SW480 (cell line): Measurements from ENCODE around the gene ATP2A2.

Experiments
- DNase-seq: peaks from one replicate; pipeline ENCODE4 v3.0.0-alpha.2; 2016; ENCODE audit warnings: low spot score

ATP2A2 gene

GRCh38 chr12:110262442-110263388 lies 18.3 kb upstream of the ATP2A2 start:
- DNase-seq, result no peak

GRCh38 chr12:110266381-110266960 lies 14.6 kb upstream of the ATP2A2 start:
- no peak for DNase-seq

DNA sequence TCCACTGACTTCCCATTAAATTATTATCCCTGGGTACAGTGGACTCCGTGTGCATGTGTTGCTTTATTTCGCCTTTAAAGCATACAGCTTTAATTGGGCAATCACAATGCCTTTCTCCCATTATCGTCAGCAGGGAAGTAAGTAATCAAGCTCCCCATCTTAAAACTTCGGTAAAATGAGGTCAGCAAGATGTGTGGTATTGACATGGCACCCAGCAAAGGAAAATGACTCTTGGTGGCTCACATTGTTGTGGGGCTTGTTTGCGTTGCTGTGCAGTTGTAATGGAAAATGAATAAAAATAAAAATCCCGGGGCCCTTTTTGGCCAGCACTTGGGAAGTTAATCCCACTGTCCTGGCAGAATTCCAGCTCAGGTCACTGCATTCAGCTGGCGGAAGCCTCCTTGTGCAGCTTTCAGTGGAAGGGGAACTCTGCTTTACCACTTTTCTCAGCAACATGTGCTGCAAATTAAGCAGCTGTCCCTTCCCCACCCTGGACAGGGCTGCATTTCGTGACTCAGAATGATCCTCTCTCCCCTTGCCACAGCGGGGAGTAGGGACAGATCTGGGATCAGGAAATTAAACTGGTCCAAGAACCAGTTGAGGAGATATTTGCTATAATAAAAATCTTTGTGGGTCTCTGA lies 13.9 kb upstream of the ATP2A2 start:
- DNase-seq, result no peak

DNA sequence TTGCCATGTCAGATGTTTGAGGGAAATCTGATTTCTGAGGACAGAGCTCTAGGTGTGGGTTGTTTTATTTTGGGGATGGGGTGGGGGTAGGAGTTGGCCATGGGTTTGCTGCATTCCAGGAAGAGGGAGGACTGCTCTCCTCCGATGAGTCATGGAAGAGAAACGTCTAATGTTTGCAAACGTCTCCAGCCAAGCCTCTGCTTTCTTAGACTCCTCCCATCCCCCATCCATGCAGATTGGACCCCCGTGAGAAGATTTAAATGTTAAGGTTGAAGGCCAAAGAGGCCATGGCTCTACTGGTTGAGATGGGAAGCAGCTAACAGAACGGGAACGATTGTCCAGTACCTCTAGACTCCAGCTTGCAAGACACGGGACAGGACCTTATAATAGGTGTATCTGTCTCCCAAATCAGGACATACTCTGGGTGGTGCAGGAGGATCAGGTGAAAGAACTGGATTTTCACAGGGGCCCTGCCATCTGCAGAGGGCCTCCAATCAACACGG lies 11.4 kb upstream of the ATP2A2 start:
- DNase-seq, result peak; percentile 29

DNA sequence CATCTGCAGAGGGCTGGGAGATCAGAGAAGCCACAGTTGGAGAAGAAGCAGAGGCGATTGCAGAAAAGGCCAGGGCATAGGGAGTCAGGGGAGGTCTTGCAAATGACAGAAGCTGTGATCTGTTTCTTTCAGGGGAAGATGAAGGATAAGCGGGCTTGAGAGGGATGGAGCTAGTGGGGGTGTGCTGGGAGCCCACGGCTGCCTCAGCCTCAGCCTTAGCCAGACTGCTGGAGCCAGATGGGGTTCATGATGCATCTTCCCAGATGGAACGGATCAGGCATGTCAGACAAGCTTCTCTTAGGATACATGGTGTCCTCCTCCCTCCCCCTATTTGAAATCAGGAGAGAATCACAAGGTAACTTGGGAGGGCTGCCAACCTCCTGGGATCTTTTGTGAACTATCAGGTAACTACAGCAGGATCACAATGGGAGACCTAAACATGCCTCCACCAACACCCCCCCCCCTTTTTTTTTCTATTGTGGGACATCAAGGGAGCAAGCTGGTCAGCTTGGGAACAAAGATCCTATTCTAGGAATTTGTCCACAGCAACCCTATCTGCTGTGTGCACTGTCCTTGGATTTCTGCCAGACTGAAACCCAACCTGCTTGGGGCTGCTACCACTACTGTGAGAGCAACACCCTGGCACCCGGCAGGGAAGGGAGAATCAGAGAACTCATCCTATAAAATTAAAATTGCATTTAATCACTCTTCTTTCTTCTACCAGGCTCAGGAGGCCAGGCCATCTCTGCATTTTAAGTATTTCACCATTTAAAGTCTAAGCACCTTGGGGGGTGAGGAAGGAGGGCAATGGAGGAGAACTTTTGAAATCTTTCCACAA lies 10.7 kb upstream of the ATP2A2 start:
- DNase-seq, result peak; percentile 42

GRCh38 chr12:110271015-110271414 lies 10.0 kb upstream of the ATP2A2 start:
- DNase-seq, result no peak

GRCh38 chr12:110277530-110278254 lies 3.4 kb upstream of the ATP2A2 start:
- no peak for DNase-seq

GRCh38 chr12:110278255-110278536 lies 2.9 kb upstream of the ATP2A2 start:
- no peak for DNase-seq

GRCh38 chr12:110279566-110280375 lies 1.3 kb upstream of the ATP2A2 start:
- no peak for DNase-seq

DNA sequence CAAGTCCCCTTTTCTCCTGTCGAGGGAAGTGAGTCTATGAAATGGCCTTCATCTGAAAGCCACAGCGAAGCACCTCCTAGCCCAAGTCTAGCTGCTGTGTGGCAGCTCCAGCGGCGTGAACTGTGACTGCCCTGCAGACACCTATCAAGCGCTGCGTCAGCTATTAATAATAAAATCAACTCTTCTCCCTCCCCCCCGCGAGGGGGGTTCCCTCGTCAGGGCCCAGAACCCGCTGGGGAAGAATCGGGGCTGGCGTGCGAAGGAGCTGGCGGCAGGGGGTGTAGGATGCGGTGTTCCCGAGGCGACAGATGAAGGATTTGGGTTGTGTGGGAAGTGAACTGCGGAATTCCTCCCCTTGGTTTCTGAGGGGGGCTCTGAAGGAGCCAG lies 662 bp upstream of the ATP2A2 start:
- DNase-seq, result peak; percentile 51

DNA sequence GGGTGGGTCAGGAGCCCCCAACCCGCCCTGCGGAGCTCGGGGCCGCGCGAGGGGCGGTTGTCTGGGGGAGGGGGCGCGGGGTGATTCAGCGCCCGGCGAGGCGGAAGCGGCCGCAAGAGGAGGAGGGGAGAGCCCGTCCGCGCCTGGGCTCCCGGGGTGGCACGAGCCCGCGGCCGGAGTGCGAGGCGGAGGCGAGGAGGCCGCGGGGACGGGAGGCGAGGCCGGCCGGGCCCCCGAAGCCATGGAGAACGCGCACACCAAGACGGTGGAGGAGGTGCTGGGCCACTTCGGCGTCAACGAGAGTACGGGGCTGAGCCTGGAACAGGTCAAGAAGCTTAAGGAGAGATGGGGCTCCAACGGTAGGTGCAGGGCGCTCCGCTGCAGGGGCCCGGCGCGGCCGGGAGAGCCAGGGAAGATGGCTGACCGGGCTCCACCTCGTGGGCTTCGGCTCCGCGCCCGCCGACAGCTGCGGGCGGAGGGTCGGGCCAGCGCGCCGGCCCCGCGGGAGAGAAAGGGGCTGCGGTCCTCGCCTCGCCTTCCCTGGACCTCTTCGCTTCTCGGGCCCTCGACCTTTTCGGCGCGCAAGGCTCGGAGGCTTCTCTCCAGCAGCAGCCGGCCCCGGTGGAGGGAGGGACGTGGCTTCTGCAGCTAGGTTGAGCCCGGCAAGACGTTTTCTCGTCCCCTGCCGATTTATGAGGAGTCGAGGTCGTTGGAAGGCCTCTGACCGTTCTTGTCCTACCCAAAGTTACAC lies 677 bp downstream of the ATP2A2 start:
- peak; percentile 50 for DNase-seq

DNA sequence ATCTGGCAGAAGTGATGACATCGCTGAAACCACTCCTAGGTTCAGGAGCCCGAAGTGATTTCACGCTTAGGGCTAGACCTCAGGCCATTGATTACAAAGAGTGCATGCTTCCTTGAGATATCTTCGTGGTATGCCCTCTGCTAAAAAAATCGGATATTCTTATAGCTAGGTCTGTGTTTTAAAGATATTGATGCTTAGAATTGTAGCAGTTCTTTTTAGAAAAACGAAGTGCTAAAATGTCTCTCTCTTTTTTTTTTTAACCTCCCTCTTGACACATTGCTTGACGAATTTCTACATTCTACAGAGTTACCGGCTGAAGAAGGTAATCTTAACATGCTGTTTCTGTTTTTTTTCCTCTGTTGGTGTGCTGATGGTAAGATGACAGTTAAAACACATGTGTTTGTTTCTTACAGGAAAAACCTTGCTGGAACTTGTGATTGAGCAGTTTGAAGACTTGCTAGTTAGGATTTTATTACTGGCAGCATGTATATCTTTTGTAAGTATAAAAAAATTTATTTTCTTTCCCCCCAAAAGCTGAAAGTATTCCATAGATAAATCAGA lies 1.3 kb downstream of the ATP2A2 start:
- DNase-seq, result no peak

DNA sequence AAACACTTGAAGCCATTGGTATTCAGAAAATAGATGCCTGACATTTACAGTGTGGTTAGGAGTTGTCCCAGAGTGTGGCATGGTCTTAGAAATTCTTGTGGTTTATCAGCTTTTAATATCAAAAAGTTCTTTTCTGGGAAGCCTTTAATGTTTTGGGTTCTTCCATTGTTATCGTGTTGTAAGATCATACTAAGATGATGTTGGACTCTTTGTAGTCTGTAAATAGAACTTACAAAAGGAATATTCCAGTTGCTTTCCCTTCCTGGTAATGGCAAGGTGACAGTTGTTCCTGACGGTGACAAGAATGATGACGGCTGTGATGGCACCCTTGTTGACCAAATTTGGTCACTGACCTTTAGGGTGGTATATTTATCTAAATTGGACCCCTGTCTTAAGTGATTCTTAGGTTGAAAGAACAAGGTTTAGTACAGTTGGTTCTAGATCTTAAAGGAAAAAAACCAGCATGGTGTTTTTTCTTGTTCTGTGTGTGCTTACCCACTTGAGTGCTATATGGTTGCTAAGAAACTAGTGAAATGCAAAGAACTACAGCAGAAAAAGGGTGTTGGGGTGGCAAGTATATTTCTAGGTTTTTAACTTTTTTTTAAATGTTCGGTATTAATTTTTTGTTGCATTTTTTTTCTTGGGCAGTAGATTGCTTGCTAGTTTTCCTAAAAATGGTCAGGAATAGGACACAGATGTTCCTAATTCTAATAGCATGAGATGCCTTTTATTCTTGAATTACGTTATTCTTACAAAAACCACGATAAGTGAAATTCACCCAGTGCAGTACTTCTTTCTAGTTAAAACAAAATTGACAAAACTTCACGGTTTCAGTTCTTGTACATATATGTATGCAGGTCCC lies 2.1 kb downstream of the ATP2A2 start:
- peak; percentile 17 for DNase-seq

DNA sequence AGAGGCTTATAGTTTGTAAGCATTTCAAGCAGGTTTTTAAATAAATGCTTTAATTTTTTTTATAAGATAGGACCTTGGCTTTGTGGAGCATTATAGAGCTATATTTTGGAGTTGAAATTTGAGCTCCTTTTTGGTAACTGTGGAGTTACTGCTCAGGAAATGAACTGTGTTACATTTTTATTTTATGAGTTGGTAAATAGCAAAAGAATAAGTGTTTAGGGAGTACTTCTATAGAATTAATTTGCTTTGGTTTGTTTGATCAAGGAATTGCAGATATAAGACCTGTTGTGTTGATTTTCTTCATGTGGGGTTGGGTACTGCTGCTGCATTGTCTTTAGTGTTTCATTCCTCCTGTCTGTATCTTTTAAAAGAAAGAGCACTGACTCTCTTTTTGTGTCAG lies 3.5 kb downstream of the ATP2A2 start:
- DNase-seq, result no peak

GRCh38 chr12:110286623-110287022 lies 5.6 kb downstream of the ATP2A2 start:
- no peak for DNase-seq

DNA sequence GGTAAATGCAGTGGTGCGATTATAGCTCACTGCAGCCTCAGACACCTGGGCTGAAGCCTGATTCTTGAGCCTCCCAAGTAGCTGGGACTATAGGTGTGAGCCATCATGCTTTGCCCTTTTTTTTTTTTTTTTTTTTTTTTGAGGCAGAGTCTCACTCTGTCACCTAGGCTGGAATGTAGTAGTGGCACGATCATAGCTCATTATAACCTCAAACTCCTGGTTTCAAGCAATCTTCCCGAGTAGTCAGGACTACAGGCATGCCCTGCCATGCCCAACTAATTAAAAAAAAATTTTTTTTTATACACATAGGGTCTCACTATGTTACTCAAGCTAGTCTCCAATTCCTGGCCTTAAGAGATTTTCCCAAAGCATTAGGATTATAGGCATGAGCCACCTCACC lies 6.9 kb downstream of the ATP2A2 start:
- DNase-seq, result no peak

DNA sequence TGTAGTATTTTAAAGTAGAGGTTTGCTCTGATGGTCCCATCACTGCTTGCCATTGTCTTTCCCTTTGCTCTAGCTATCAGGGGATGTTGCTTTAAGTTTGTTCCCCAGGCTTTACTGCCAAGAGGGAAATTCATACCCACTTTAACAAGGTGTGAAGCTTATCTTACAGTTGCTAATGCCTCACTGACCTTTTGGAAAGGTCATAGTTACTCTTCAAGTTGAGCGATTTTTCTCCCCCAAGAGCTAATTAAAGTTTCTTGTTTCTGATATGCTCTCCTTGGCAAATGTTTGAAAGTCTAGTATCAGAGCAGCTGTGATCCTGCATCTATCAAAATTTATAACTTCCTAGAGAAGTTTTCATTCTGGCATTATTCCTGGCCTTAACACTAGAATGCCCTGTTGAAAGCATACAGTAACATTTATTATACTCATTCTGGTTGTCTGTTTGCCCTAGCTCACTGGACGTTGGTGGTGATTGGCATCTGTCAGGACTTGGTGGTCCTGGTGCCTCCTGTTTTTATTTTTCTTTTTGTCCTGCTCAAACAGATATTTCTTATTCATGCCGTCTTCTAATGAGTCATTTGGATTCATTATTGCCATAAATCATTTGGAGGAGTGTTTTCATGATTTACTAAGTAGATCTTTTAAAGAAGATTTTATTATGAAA lies 8.1 kb downstream of the ATP2A2 start:
- DNase-seq, result no peak

DNA sequence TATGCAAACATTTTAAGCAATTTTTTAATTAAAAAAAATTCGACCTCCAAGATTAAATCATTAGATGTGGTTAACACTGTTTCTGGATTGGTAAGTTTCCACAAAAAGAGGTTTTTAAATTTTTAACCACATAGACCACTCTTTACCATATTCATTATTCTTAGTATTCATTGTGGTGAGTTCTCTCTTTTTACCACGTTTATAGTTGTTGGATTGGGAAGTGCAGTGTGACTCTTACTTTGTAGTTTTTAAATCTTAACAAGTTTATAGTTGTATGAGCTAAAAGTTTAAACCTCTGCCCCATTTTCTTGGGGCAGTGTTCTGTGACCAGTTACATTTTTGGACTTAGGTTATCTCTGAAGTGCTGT lies 8.6 kb downstream of the ATP2A2 start:
- no peak for DNase-seq
